ENCODE measurements around the gene CLASP2. TPM values are rescaled to one million over a fixed set of nuclear protein-coding genes. Genes with fewer than 3 reads are reported as not detected.

Gene CLASP2
- total and polyA plus RNA-seq, 2 experiments from 2014 or later = 38.7 to 112 TPM

- Histone ChIP-seq H3K4me3 (no peak overlapping the region), H3K4me1 (ENCODE audit: low read depth) (peaks cover 7% of the 10 kb centered on the region), H3K27me3 (no peaks in the 10 kb centered on the region), H3K27ac (no peak overlapping the region), H3K9me3 (ENCODE audit: low read depth) (no peaks in the 10 kb centered on the region), H3K36me3 (no peaks in the 10 kb centered on the region)
- DNase-seq (ENCODE audit: low read depth in 1 of 2, low spot score in 1 of 2) = peak; percentile 58 to 59
- TF ChIP-seq CTCF (IDR thresholded peaks at IDR 0.05; ENCODE audit: low read depth, low read length) = no peak
These were observed 227.3 kb downstream of the CLASP2 start for GRCh38 chr3:33490641-33491241.

GRCh38 chr3:33488683-33489082 is 229.4 kb downstream of the CLASP2 start:
- no peaks in the 10 kb centered on the region for H3K27me3 ChIP-seq
- H3K4me3 ChIP-seq = no peak overlapping the region
- peaks cover 7% of the 10 kb centered on the region for H3K4me1 ChIP-seq (ENCODE audit: low read depth)
- no peak overlapping the region for H3K27ac ChIP-seq
- no peaks in the 10 kb centered on the region for H3K9me3 ChIP-seq (ENCODE audit: low read depth)
- DNase-seq (ENCODE audit: low read depth in 1 of 2, low spot score in 1 of 2) = no peak
- no peaks in the 10 kb centered on the region for H3K36me3 ChIP-seq
- TF ChIP-seq CTCF (IDR thresholded peaks at IDR 0.05; ENCODE audit: low read depth, low read length) = no peak

GRCh38 chr3:33488246-33488645 is 229.8 kb downstream of the CLASP2 start:
- H3K4me3 ChIP-seq = no peak overlapping the region
- H3K27me3 ChIP-seq = no peaks in the 10 kb centered on the region
- H3K27ac ChIP-seq = no peak overlapping the region
- H3K9me3 ChIP-seq (ENCODE audit: low read depth) = no peaks in the 10 kb centered on the region
- no peak for TF ChIP-seq CTCF (IDR thresholded peaks at IDR 0.05; ENCODE audit: low read depth, low read length)
- DNase-seq (ENCODE audit: low read depth in 1 of 2, low spot score in 1 of 2) = no peak
- peaks cover 7% of the 10 kb centered on the region for H3K4me1 ChIP-seq (ENCODE audit: low read depth)
- no peaks in the 10 kb centered on the region for H3K36me3 ChIP-seq

GRCh38 chr3:33482111-33482521 is 235.9 kb downstream of the CLASP2 start:
- H3K27me3 ChIP-seq = no peaks in the 10 kb centered on the region
- no peaks in the 10 kb centered on the region for H3K9me3 ChIP-seq (ENCODE audit: low read depth)
- H3K4me3 ChIP-seq = no peak overlapping the region
- TF ChIP-seq CTCF (IDR thresholded peaks at IDR 0.05; ENCODE audit: low read depth, low read length) = no peak
- DNase-seq (ENCODE audit: low read depth in 1 of 2, low spot score in 1 of 2) = peak in 1 of 2 donors; percentile 20
- no peak overlapping the region for H3K27ac ChIP-seq
- H3K36me3 ChIP-seq = no peaks in the 10 kb centered on the region
- no peaks in the 10 kb centered on the region for H3K4me1 ChIP-seq (ENCODE audit: low read depth)

GRCh38 chr3:33474896-33475295 is 243.2 kb downstream of the CLASP2 start:
- no peaks in the 10 kb centered on the region for H3K4me1 ChIP-seq (ENCODE audit: low read depth)
- H3K4me3 ChIP-seq = no peak overlapping the region
- no peaks in the 10 kb centered on the region for H3K27me3 ChIP-seq
- no peak for TF ChIP-seq CTCF (IDR thresholded peaks at IDR 0.05; ENCODE audit: low read depth, low read length)
- DNase-seq (ENCODE audit: low read depth in 1 of 2, low spot score in 1 of 2) = peak in 1 of 2 donors; percentile 8
- H3K36me3 ChIP-seq = no peaks in the 10 kb centered on the region
- H3K27ac ChIP-seq = no peak overlapping the region
- no peaks in the 10 kb centered on the region for H3K9me3 ChIP-seq (ENCODE audit: low read depth)
